ENCODE data around the gene PATL2. TPM values are rescaled to one million over a fixed set of nuclear protein-coding genes. Genes with fewer than 3 reads are reported as not detected.
"Not testable (repeated sequence)": the region's sequence is repeated elsewhere in the genome, so short reads cannot be mapped to it uniquely, and the experiment has no call there.

The PATL2 gene
- total RNA-seq, 1 experiment from 2014 or later: 0.49 TPM

GRCh38 chr15:44706401-44706800, 4.7 kb downstream of the PATL2 start:
- intact Hi-C loops (cut with micrococcal nuclease; ENCODE audit: unreplicated experiment): no loop called here
- BruUV-seq (replicated peaks): no TSS peak

GRCh38 chr15:44705986-44706385, 5.1 kb downstream of the PATL2 start:
- Histone ChIP-seq H3K9me3 (ENCODE audit: control insufficient read depth, insufficient read depth, low read depth, low read length) (no peaks in the 10 kb centered on the region), H3K4me1 (ENCODE audit: control insufficient read depth, insufficient read depth, low read length) (peaks cover 5% of the 10 kb centered on the region; the same call in 1 of the 2 replicates), H3K4me3 (ENCODE audit: low read depth in 2 of 2, low read length in 2 of 2) (no peak overlapping the region), H3K27ac (ENCODE audit: low read length) (no peak overlapping the region), H3K27me3 (ENCODE audit: control insufficient read depth, insufficient read depth, low read length) (no peaks in the 10 kb centered on the region), H3K36me3 (ENCODE audit: control insufficient read depth, insufficient read depth, low read length) (no peaks in the 10 kb centered on the region)
- POLR2A ChIA-PET: no interaction called here
- TF ChIP-seq TCF7L2 (IDR thresholded peaks at IDR 0.05; ENCODE audit: low read depth, low read length) (no peak), CTCF (IDR thresholded peaks at IDR 0.05) (no peak; the same call in 1 of the 2 replicates), SIN3A (IDR thresholded peaks at IDR 0.05; ENCODE audit: borderline replicate concordance, insufficient read depth, low read depth, low read length) (no peak), POLR2AphosphoS5 (IDR thresholded peaks at IDR 0.05; ENCODE audit: low read depth, low read length) (no peak), REST (IDR thresholded peaks at IDR 0.05; ENCODE audit: insufficient read depth in 1 of 2, low read depth in 2 of 2, low read length in 1 of 2) (no peak)
- ATAC-seq (no peak), DNase-seq (ENCODE audit: low read depth, low spot score) (no peak)
- in situ Hi-C loops (cut with HindIII; ENCODE audit: low pct_unique_long_range_greater_than_20kb, low sequenced_read_pairs): no loop called here
- CTCF ChIA-PET: interaction anchor here (0.7 kb wide), 1 partner anchor 33 kb away, joined by 3 read pairs; no protein-coding TSS in a partner anchor
- no TSS peak for BruUV-seq (replicated peaks)
- intact Hi-C loops (cut with micrococcal nuclease; ENCODE audit: unreplicated experiment): no loop called here

More at GRCh38 chr15:44706401-44706800, 4.7 kb downstream of the PATL2 start:
- POLR2A ChIA-PET: no interaction called here
- Histone ChIP-seq H3K27ac (ENCODE audit: low read length) (no peak overlapping the region), H3K36me3 (ENCODE audit: control insufficient read depth, insufficient read depth, low read length) (no peaks in the 10 kb centered on the region), H3K27me3 (ENCODE audit: control insufficient read depth, insufficient read depth, low read length) (no peaks in the 10 kb centered on the region), H3K4me3 (ENCODE audit: low read depth in 2 of 2, low read length in 2 of 2) (no peak overlapping the region), H3K9me3 (ENCODE audit: control insufficient read depth, insufficient read depth, low read depth, low read length) (no peaks in the 10 kb centered on the region), H3K4me1 (ENCODE audit: control insufficient read depth, insufficient read depth, low read length) (peaks cover 5% of the 10 kb centered on the region; the same call in 1 of the 2 replicates)
- CTCF ChIA-PET: interaction anchor here (0.7 kb wide), 1 partner anchor 32 kb away, joined by 3 read pairs; no protein-coding TSS in a partner anchor
- ATAC-seq (no peak), DNase-seq (ENCODE audit: low read depth, low spot score) (no peak)
- in situ Hi-C loops (cut with HindIII; ENCODE audit: low pct_unique_long_range_greater_than_20kb, low sequenced_read_pairs): no loop called here
- TF ChIP-seq CTCF (IDR thresholded peaks at IDR 0.05) (no peak), REST (IDR thresholded peaks at IDR 0.05; ENCODE audit: insufficient read depth in 1 of 2, low read depth in 2 of 2, low read length in 1 of 2) (no peak), SIN3A (IDR thresholded peaks at IDR 0.05; ENCODE audit: borderline replicate concordance, insufficient read depth, low read depth, low read length) (no peak), POLR2AphosphoS5 (IDR thresholded peaks at IDR 0.05; ENCODE audit: low read depth, low read length) (no peak), TCF7L2 (IDR thresholded peaks at IDR 0.05; ENCODE audit: low read depth, low read length) (no peak)

- H3K4me3 ChIP-seq (ENCODE audit: low read depth in 2 of 2, low read length in 2 of 2); POLR2A ChIA-PET; H3K9me3 ChIP-seq (ENCODE audit: control insufficient read depth, insufficient read depth, low read depth, low read length); H3K4me1 ChIP-seq (ENCODE audit: control insufficient read depth, insufficient read depth, low read length); ATAC-seq; H3K36me3 ChIP-seq (ENCODE audit: control insufficient read depth, insufficient read depth, low read length); in situ Hi-C loops (cut with HindIII; ENCODE audit: low pct_unique_long_range_greater_than_20kb, low sequenced_read_pairs); BruUV-seq (replicated peaks); CTCF ChIA-PET; H3K27ac ChIP-seq (ENCODE audit: low read length); intact Hi-C loops (cut with micrococcal nuclease; ENCODE audit: unreplicated experiment); H3K27me3 ChIP-seq (ENCODE audit: control insufficient read depth, insufficient read depth, low read length); DNase-seq (ENCODE audit: low read depth, low spot score): not testable (repeated sequence)
These were observed 10.4 kb downstream of the PATL2 start for GRCh38 chr15:44700676-44701075.

Measured in Panc1 (cell line).